Lower leg skin (tissue), 4 donors: ENCODE data around the gene GZMM. TPM values are rescaled to one million over a fixed set of nuclear protein-coding genes. Genes with fewer than 3 reads are reported as not detected.

ENCODE experiments used
- DNase-seq, 2 donors: peaks; one replicate each; pipeline ENCODE4 v3.0.0-alpha.2; 2019; ENCODE audit warnings: low spot score in 2 of 2
- H3K4me3 ChIP-seq: fragments of 200-600 bp; sonication (generic); 2 replicates; pipeline ENCODE4 v1.5.1; 2017; ENCODE audit warnings: mild to moderate bottlenecking, low read depth; ENCODE audit not compliant: poor library complexity, severe bottlenecking
- CTCF ChIP-seq, 3 donors: fragments of 450-650 bp; IDR thresholded peaks; one replicate each; pipeline ENCODE4 v1.5.1; 2016; ENCODE audit warnings: antibody characterized with exemption in 3 of 3, mild to moderate bottlenecking in 3 of 3, moderate library complexity in 2 of 3
- POLR2A ChIP-seq, 2 donors: fragments of 450-650 bp; IDR thresholded peaks; one replicate each; pipeline ENCODE4 v1.6.1; 2016 to 2017; ENCODE audit warnings: antibody characterized with exemption in 2 of 2, mild to moderate bottlenecking in 1 of 2, moderate library complexity in 1 of 2
- WGBS, 2 donors: methylation state at CpG; one replicate each; pipeline ENCODE4 v1.1.5; 2018; 5-methylcytosine and 5-hydroxymethylcytosine counted together
- intact Hi-C: fragments of 100-400 bp; cut with DNase I; formaldehyde crosslinking; loops from one replicate; pipeline ENCODE4 v1.15.0; 2023; ENCODE audit warnings: low total_unique reads
- total RNA-seq, 4 donors: library from RNA; depleted of rRNA; stranded (reverse); fragments of >200 nt; gene quantifications; one replicate each; pipeline ENCODE4 v1.1.0, GENCODE V29; 2016

GZMM gene
- total RNA-seq, 4 donors from 2014 or later = 0.29 to 1.5 (median 1.3) TPM; not detected in 1

- no peak overlapping the region for H3K4me3 ChIP-seq
- WGBS, 2 donors = 86 to 95% methylated on average over 17 to 22 of the region's 22 CpGs
- intact Hi-C loops = no loop called here
- TF ChIP-seq POLR2A (IDR thresholded peaks at IDR 0.05) (no peak), CTCF (IDR thresholded peaks at IDR 0.05) (no peak)
- no peak for DNase-seq
Measured at GRCh38 chr19:580274-580835, 36.5 kb downstream of the GZMM start.

- 88 to 92% methylated on average over 30 to 38 of the region's 40 CpGs for WGBS, 2 donors
- DNase-seq = no peak
- no peak overlapping the region for H3K4me3 ChIP-seq
- intact Hi-C loops = no loop called here
- TF ChIP-seq CTCF (IDR thresholded peaks at IDR 0.05) = no peak
- no peak for TF ChIP-seq POLR2A (IDR thresholded peaks at IDR 0.05)
Measured at GRCh38 chr19:581399-582111, 37.7 kb downstream of the GZMM start.

- 85 to 88% methylated on average over 27 to 31 of the region's 31 CpGs for WGBS, 2 donors
- TF ChIP-seq CTCF (IDR thresholded peaks at IDR 0.05) (no peak), POLR2A (IDR thresholded peaks at IDR 0.05) (no peak)
- no peak for DNase-seq
- H3K4me3 ChIP-seq = no peak overlapping the region
- intact Hi-C loops = no loop called here
Measured at GRCh38 chr19:582497-583197, 38.8 kb downstream of the GZMM start.

- 88 to 89% methylated on average over 23 to 24 of the region's 27 CpGs for WGBS, 2 donors
- intact Hi-C loops = no loop called here
- no peak for DNase-seq
- H3K4me3 ChIP-seq = no peak overlapping the region
- no peak for TF ChIP-seq POLR2A (IDR thresholded peaks at IDR 0.05)
- TF ChIP-seq CTCF (IDR thresholded peaks at IDR 0.05) = no peak
Measured at GRCh38 chr19:583198-583967, 39.5 kb downstream of the GZMM start.

- 59 to 73% methylated on average over 5 of the region's 5 CpGs for WGBS, 2 donors
- no peak for TF ChIP-seq CTCF (IDR thresholded peaks at IDR 0.05)
- H3K4me3 ChIP-seq = no peak overlapping the region
- no peak for DNase-seq
- intact Hi-C loops = no loop called here
Measured at GRCh38 chr19:583968-584239, 40.1 kb downstream of the GZMM start.
